Measurements from ENCODE around the gene TNFRSF4. TPM values are rescaled to one million over a fixed set of nuclear protein-coding genes. Genes with fewer than 3 reads are reported as not detected.

The TNFRSF4 gene
- total RNA-seq, 1 experiment from 2014 or later, result not detected

DNA sequence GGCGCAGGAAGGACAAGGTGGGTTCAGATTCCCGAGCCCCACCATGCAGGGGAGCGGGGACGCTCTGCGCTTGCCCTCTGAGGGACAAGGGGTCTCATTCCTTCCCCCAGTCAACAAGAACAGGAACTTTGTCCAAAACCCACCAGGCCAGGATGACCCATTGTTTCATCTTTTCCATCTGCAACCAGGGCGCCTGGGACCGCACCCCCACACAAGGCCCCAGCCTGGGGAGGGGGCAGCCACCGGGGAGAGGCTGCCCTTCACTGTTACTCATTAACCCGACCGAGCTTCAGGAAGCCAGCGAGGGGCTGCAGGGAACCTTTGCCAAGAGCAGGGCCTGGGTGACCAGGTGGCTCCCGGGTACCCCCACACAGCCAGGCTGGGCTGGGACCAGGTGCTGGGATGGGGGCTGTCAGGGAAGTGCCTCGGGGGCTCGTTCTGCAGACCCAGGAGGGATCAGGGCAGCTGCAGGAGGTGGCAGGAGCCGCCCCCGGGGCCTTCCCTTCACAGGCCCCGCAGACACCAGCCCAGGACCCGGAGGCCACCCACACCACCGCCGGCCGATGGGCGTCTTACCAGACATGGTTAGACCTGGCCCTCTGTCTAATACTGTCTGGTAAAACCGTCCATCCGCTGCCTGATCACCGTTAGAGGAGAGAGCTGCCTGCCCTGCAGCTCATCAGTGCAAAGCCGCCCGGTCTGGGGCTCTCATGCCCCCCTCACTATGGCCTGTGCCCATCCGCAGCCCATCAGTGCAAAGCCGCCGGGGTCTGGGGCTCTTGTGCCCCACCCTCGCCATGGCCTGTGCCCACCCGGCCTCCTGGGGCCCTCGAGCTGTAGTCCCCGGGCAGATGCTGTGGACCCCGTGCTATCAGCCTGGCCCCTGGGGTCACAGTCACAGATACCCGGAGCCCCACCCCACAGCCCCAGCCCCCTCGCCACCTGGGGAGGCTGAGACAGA lies 45.2 kb downstream of the TNFRSF4 start:
- H3K9me3 ChIP-seq (replicated peaks), result no peaks in the 10 kb centered on the region
- H3K27me3 ChIP-seq (replicated peaks), result peaks cover 7% of the 10 kb centered on the region; the same call in 1 of the 2 replicates
- H3K4me1 ChIP-seq (replicated peaks), result no peaks in the 10 kb centered on the region
- H3K27ac ChIP-seq, result no peak overlapping the region
- H3K4me3 ChIP-seq, result no peak overlapping the region
- DNase-seq (ENCODE audit: low read depth in 1 of 2, low spot score in 2 of 2), result no peak
- H3K36me3 ChIP-seq, result no peaks in the 10 kb centered on the region

DNA sequence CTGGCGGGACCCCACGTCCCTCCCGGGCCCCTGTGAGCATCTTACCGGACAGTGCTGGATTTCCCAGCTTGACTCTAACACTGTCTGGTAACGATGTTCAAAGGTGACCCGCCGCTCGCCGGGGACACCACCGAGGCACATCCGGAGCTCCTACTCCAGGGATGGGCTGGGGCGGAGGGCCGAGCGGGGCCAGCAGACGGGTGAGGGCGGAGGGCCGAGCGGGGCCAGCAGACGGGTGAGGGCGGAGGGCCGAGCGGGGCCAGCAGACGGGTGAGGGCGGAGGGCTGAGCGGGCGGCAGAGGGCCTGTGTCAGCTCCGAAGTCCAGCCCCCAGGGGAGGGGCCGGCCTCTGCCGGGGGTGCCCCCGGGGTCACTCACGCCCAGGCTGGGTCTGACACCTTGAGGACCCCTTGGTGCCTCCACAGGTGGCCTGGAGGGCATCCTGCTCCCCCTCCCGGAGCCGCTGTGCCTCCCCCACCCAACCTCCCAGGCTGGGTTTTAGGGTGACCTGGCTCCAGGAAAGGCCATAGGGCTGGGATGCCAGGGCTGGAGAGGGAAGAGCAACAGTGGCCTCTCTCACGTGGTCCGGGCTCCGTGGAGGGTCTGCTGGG lies 46.0 kb downstream of the TNFRSF4 start:
- Histone ChIP-seq H3K36me3 (no peaks in the 10 kb centered on the region), H3K4me1 (replicated peaks) (no peaks in the 10 kb centered on the region), H3K4me3 (no peak overlapping the region), H3K9me3 (replicated peaks) (no peaks in the 10 kb centered on the region), H3K27ac (no peak overlapping the region), H3K27me3 (replicated peaks) (peaks cover 7% of the 10 kb centered on the region; the same call in 1 of the 2 replicates)
- no peak for DNase-seq (ENCODE audit: low read depth in 1 of 2, low spot score in 2 of 2)

DNA sequence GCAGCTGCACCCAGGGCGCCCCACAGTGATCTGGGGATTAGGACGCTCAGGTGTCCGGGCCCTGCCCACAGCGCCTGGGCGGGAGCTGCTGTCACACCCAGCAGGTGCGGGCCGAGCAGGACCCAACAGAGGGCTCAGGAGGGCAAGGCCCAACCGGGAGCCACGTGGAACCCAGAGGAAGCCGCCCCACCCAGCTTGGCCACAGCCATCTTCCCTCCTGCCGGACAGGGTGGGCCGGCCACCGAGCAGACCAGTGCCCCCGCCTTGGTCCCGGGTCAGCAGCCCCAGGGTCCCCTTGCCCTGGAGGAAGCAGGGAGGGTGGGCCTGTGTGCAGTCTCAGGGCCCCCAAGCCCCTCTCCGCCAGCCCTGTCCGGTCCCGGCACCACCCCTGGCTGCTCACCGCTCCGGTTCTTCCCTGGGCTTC lies 46.5 kb downstream of the TNFRSF4 start:
- no peaks in the 10 kb centered on the region for H3K36me3 ChIP-seq
- no peaks in the 10 kb centered on the region for H3K9me3 ChIP-seq (replicated peaks)
- no peak overlapping the region for H3K4me3 ChIP-seq
- H3K27ac ChIP-seq, result no peak overlapping the region
- H3K27me3 ChIP-seq (replicated peaks), result peaks cover 7% of the 10 kb centered on the region; the same call in 1 of the 2 replicates
- H3K4me1 ChIP-seq (replicated peaks), result no peaks in the 10 kb centered on the region
- no peak for DNase-seq (ENCODE audit: low read depth in 1 of 2, low spot score in 2 of 2)

DNA sequence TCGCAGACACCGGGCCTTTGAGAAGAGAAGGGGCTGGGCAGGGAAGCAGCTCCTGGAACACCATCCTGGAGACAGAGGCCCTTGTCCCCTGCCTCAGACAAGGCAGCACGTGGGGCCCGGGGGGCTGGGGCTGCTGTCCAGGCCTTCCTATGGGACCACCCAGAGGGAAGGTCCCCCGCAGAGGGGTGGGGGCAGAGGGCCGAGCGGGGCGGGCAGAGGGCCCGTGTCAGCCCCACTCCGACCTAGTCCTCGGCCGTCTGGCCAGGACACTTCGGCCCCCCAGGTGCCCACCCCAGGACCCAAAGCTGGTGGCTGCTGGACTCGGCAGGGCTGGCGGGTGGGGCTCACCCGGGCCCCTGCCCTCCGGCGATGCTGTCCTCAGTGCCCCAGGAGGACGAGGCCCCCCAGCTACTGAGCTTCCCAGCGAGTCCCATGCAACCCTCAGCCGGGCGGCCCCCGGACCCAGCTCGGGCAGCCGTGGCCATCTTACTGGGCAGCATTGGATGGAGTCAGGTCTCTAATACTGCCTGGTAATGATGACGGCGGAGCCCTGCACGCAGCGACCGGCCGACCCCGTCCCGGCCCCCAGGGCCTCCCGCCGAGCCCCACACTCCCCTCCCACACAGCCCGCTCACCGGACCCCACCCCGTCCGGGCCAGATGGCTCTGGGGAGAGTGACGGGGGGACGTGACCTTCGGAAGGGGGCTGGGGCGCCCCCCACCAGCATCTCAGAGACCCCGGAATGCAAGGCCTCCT lies 47.1 kb downstream of the TNFRSF4 start:
- Histone ChIP-seq H3K9me3 (replicated peaks) (no peaks in the 10 kb centered on the region), H3K36me3 (no peaks in the 10 kb centered on the region), H3K27ac (no peak overlapping the region), H3K27me3 (replicated peaks) (peaks cover 7% of the 10 kb centered on the region; the same call in 1 of the 2 replicates), H3K4me3 (no peak overlapping the region), H3K4me1 (replicated peaks) (no peaks in the 10 kb centered on the region)
- DNase-seq (ENCODE audit: low read depth in 1 of 2, low spot score in 2 of 2), result no peak

DNA sequence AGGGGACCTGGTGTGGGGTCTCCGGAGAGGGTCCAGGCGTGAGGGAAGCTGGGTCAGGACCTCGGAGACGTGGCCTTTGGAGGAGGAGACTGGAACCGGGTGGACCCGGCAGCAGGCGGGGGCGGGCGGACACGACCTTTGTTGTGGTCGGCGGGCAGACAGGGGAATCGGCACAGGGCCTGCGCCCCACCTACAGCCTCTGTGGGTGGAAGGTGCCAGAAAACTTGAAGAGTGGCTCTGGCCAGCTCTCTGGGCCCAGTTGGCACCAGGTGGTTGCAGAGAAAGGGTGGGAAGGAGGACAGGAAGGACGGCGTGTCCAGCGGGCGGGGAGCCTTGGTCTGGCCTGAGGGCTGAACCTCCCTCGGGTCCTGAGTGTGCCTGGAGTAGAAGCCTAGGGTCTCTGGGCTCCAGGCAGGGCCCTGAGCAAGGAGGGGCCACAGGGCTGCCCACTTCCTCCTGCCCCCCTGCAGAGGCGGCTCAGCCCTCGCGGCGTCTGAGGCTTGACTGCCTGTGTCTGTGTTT lies 48.0 kb downstream of the TNFRSF4 start:
- Histone ChIP-seq H3K4me1 (replicated peaks) (no peaks in the 10 kb centered on the region), H3K9me3 (replicated peaks) (no peaks in the 10 kb centered on the region), H3K36me3 (no peaks in the 10 kb centered on the region), H3K27ac (no peak overlapping the region), H3K27me3 (replicated peaks) (peaks cover 7% of the 10 kb centered on the region; the same call in 1 of the 2 replicates), H3K4me3 (no peak overlapping the region)
- DNase-seq (ENCODE audit: low read depth in 1 of 2, low spot score in 2 of 2), result no peak

DNA sequence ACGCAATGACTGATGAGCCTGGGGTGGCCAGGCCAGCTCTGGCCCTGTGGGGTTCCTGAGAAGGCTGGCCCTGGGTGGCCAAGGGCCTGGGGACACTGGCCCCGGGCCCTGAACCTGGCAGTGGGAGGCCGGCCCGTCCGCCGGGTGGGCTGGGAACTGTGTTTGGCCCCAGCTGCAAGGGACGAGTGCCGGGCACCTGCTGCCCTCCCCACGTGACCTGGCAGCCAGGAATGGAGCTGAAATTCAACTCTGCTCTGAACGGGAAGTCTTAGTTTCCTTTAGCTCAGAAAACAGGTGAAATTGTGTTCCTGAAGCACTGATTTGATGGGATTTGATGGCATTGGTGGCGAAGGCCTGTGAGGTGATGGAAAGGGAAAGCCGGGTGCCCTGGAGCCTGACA lies 48.5 kb downstream of the TNFRSF4 start:
- Histone ChIP-seq H3K9me3 (replicated peaks) (no peaks in the 10 kb centered on the region), H3K36me3 (no peaks in the 10 kb centered on the region), H3K27me3 (replicated peaks) (peaks cover 7% of the 10 kb centered on the region; the same call in 1 of the 2 replicates), H3K4me1 (replicated peaks) (no peaks in the 10 kb centered on the region), H3K27ac (no peak overlapping the region), H3K4me3 (no peak overlapping the region)
- DNase-seq (ENCODE audit: low read depth in 1 of 2, low spot score in 2 of 2), result no peak

DNA sequence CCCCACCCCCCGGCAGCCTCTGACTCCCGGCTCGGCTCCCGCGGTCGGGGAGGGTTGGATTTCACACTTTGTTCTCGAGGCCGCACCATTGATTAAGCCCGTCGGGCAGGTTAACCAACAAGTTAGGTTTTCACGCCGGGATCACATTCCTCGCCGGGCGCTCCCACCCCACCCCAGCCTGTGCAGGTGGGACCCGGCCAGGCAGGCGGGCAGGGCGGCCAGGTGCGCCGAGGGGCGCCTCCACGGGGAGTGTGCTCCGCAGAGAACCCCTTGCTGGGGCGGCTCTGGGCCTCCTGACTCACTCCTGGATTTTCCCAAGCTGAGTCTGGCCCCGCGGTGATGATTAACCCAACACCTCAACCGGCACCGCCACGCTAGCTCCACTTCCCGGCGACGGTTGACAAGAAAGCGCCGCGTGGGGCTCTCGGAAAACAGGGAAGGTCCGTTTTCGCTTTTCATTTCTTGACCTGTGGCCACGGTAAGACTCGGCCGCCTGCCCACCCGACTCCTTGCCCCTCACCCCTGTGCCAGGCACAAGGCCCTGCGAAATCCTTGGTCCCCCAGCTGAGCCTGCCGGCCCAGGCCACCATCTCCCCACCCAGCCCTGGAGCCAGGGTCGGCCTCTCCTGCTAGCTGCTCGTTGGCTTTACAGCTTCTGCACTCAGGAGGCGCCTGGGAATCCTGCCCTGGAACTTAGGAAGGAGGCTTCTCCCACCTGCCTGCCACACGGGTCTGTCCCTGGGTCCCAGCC lies 49.1 kb downstream of the TNFRSF4 start:
- Histone ChIP-seq H3K9me3 (replicated peaks) (no peaks in the 10 kb centered on the region), H3K36me3 (no peaks in the 10 kb centered on the region), H3K4me1 (replicated peaks) (no peaks in the 10 kb centered on the region), H3K4me3 (no peak overlapping the region), H3K27me3 (replicated peaks) (peaks cover 5% of the 10 kb centered on the region; the same call in 1 of the 2 replicates), H3K27ac (no peak overlapping the region)
- no peak for DNase-seq (ENCODE audit: low read depth in 1 of 2, low spot score in 2 of 2)

DNA sequence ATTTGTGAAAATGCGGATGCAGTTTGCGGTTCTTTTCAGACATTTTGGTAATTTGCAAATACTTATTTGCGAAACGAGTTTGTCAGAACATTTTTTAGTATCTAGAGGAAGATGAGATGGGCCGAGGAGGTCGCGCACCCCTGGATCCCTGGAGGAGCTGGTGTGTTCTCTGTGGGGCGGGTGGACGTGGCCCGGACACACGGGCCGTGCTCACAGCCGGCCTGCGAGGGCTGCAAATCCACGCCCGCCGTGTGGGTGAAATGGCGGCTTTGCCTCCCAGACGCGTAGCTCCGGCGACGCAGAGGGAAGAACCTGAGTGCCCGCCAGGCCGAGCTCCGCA lies 49.6 kb downstream of the TNFRSF4 start:
- no peak for DNase-seq (ENCODE audit: low read depth in 1 of 2, low spot score in 2 of 2)
- Histone ChIP-seq H3K4me1 (replicated peaks) (no peaks in the 10 kb centered on the region), H3K27me3 (replicated peaks) (no peaks in the 10 kb centered on the region), H3K4me3 (no peak overlapping the region), H3K9me3 (replicated peaks) (no peaks in the 10 kb centered on the region), H3K36me3 (no peaks in the 10 kb centered on the region), H3K27ac (no peak overlapping the region)

DNA sequence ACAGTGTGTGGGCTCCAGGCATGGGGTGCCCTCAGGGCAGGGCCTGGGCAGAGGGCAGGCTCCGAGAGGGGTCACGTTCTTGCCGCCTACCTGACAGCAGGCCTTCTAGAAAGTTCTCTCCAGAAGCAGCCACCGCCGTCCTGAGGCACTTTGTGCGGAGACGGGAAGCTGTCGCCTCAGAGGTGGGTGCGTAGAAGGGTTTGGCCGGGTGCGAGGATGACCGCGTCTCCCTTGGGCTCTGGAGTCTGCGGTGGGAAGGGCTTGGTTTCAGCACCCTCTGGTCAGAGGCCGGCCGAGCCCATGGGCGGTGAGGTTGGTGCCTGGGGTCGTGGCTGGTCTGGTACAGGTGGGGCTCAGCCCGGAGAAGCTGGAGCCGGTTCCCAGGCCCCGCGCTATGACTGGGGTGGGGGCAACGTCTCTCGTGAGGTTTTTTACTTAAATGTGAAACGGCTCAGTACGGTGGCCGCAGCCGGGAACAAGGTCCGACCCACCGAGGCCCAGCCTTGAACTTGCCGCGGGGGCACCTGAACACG lies 50.3 kb downstream of the TNFRSF4 start:
- H3K27me3 ChIP-seq (replicated peaks), result no peaks in the 10 kb centered on the region
- H3K9me3 ChIP-seq (replicated peaks), result no peaks in the 10 kb centered on the region
- no peak overlapping the region for H3K27ac ChIP-seq
- no peak for DNase-seq (ENCODE audit: low read depth in 1 of 2, low spot score in 2 of 2)
- no peaks in the 10 kb centered on the region for H3K36me3 ChIP-seq
- H3K4me3 ChIP-seq, result no peak overlapping the region
- no peaks in the 10 kb centered on the region; the same call in 1 of the 2 replicates for H3K4me1 ChIP-seq (replicated peaks)

DNA sequence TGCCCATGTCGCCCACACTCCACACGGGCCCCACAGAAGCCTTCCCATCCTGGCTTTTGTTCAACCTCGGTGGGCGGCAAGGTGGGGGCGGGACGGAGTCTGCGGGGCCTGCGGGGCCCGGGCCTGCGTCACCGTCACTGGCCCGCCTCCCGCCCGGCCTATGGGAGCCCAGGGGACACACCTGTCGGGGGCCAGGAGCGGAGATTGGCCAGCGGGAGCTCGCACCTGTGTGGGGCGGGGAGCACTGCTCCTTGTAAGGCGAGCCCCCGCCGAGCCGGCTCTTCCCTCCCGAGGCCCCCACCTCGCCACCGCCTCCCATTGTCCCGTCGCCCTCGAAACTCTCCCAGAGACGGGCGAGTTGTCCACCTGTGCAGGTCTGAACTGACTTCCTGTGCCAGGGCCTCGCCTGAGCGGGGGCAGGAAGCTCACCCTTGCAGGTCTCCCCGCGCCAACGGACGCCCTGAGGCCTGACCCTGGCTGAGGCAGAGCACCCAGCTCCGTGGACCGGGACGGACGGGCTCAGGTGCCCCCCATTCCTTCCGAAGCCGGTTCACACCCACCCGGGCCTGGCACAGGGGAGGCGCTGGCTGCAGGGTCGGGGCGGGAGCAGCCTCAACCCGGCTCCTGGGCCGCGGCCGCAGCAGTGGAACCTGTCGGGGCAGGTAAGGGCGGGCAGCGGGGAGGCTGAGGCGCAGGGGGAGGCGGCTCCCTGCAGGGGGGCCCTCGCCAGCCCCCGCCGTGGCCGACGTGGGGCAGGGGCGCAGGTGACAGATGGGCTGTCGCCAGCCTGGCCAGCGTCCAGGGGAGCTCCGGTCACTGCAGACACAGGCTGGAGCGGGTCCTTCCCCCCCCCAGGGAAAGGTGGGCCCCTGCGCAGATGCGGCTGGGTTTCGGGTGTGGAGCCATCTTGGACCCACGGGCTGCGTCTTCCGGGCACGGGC lies 51.1 kb downstream of the TNFRSF4 start:
- Histone ChIP-seq H3K9me3 (replicated peaks) (no peaks in the 10 kb centered on the region), H3K27me3 (replicated peaks) (no peaks in the 10 kb centered on the region), H3K4me1 (replicated peaks) (peaks cover 7% of the 10 kb centered on the region), H3K27ac (no peak overlapping the region), H3K4me3 (no peak overlapping the region), H3K36me3 (no peaks in the 10 kb centered on the region)
- DNase-seq (ENCODE audit: low read depth in 1 of 2, low spot score in 2 of 2), result no peak

DNA sequence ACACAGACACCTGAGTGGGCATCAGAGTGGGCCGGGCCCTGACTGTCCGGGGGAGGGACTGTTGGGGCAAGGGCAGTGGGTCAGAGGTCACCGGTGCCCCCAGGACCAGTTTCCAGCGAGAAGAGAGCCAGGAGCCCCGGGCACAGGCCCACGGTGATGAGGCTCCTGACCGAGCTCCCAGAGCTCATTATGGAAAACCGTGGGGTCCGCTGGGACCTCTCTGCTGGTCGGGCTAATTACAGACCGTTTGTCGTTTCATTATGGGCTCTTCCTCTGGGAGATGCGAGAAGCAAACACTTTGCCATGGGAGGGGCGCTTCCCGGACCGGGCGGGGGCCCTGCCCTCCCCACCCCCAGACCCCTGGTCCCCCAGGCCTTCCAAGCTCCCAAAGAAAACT lies 52.3 kb downstream of the TNFRSF4 start:
- no peaks in the 10 kb centered on the region for H3K9me3 ChIP-seq (replicated peaks)
- no peaks in the 10 kb centered on the region for H3K27me3 ChIP-seq (replicated peaks)
- H3K36me3 ChIP-seq, result no peaks in the 10 kb centered on the region
- H3K4me1 ChIP-seq (replicated peaks), result peaks cover 12% of the 10 kb centered on the region
- H3K27ac ChIP-seq, result no peak overlapping the region
- DNase-seq (ENCODE audit: low read depth in 1 of 2, low spot score in 2 of 2), result no peak
- H3K4me3 ChIP-seq, result no peak overlapping the region
